HCT116 (cell line): Measurements from ENCODE around the gene CA14. TPM values are rescaled to one million over a fixed set of nuclear protein-coding genes. Genes with fewer than 3 reads are reported as not detected.
A peak's percentile ranks its signal among the peaks of the same experiment; 100 is the strongest.

Experiments used
- ATAC-seq: fragments of 200-7000 bp; cut with Tn5 transposase; 2 replicates; pipeline ENCODE4 v1.9.1; 2020; ENCODE audit warnings: mild to moderate bottlenecking, moderate library complexity
- BruUV-seq: library from RNA; stranded (reverse); fragments of 400-500 nt; replicated peaks from 2 replicates; lab custom pipeline; 2021; lab: Mats Ljungman, UMichigan
- CTCF ChIA-PET: fragments of 300-600 bp; sonication (Branson Sonifier 250); formaldehyde crosslinking; loops from one replicate; lab custom pipeline; 2021; ENCODE audit warnings: antibody characterized with exemption; lab: Charles Lee
- POLR2A ChIA-PET: fragments of 300-600, 350-600 bp; sonication (Branson Sonifier 250); formaldehyde crosslinking; loops from one replicate; lab custom pipeline; 2021; ENCODE audit warnings: antibody characterized with exemption; lab: Charles Lee
- RAD21 ChIA-PET, 2 experiments: fragments of 300-600 bp; sonication (Branson Sonifier 250); formaldehyde crosslinking; loops; one replicate each; lab custom pipeline; 2023; ENCODE audit warnings: low total read pairs in 2 of 2; ENCODE audit not compliant: uncharacterized antibody in 2 of 2, unreplicated experiment in 2 of 2, low non-redundant PET in 1 of 2; lab: Charles Lee
- DNase-seq: peaks from one replicate; pipeline ENCODE4 v3.0.0-alpha.2; 2010; ENCODE audit warnings: low read depth, low spot score
- H2AFZ ChIP-seq: fragments of 200-600 bp; shearing (Covaris generic), sonication (generic); 2 replicates; pipeline ENCODE4 v1.6.1; 2017; ENCODE audit warnings: low read depth, mixed run types, mixed read lengths, antibody characterized with exemption, low read length; ENCODE audit not compliant: poor library complexity, severe bottlenecking
- H3K27ac ChIP-seq: 2 replicates; pipeline ENCODE4 v1.5.1; 2012; ENCODE audit warnings: low read depth, low read length
- H3K27me3 ChIP-seq: fragments of 200-600 bp; sonication (generic); 2 replicates; pipeline ENCODE4 v1.6.1; 2016; ENCODE audit warnings: mixed run types, low read length, mixed read lengths; ENCODE audit not compliant: insufficient read depth
- H3K36me3 ChIP-seq, 2 experiments: fragments of 200-500 bp in 1 of 2; fragments of 200-600 bp in 1 of 2; sonication (Bioruptor generic) in 1 of 2; sonication (generic) in 1 of 2; 2 replicates each; pipeline versions ENCODE4 v1.5.1 to v1.6.1; 2014 to 2016; ENCODE audit warnings: low read length in 2 of 2, inconsistent platforms in 1 of 2, mixed read lengths in 1 of 2, mixed run types in 1 of 2; ENCODE audit not compliant: insufficient read depth in 2 of 2, control insufficient read depth in 1 of 2
- H3K4me1 ChIP-seq, 2 experiments: fragments of 200-600 bp in 1 of 2; sonication (generic) in 1 of 2; 2 replicates each; pipeline versions ENCODE4 v1.5.1 to v1.6.1; 2012 to 2017; ENCODE audit warnings: low read length in 2 of 2, inconsistent platforms in 1 of 2, mild to moderate bottlenecking in 1 of 2, mixed read lengths in 1 of 2, mixed run types in 1 of 2, moderate library complexity in 1 of 2; ENCODE audit not compliant: insufficient read depth in 2 of 2, control insufficient read depth in 1 of 2
- H3K4me2 ChIP-seq: fragments of 200-600 bp; sonication (generic); 2 replicates; pipeline ENCODE4 v1.6.1; 2017; ENCODE audit warnings: mixed run types, low read length, mixed read lengths
- H3K4me3 ChIP-seq, 2 experiments: fragments of 200-600 bp in 1 of 2; sonication (generic) in 1 of 2; replicated peaks in 1 of 2; 2 replicates each; pipeline ENCODE4 v1.5.1; 2011 to 2016; ENCODE audit warnings: low read length in 2 of 2, control low read depth in 1 of 2, low read depth in 1 of 2, mild to moderate bottlenecking in 1 of 2, mixed read lengths in 1 of 2, mixed run types in 1 of 2
- H3K79me2 ChIP-seq: fragments of 200-600 bp; sonication (generic); 2 replicates; pipeline ENCODE4 v1.6.1; 2017; ENCODE audit warnings: mild to moderate bottlenecking, mixed run types, low read length, moderate library complexity, mixed read lengths; ENCODE audit not compliant: insufficient read depth
- H3K9ac ChIP-seq: fragments of 200-600 bp; sonication (generic); 2 replicates; pipeline ENCODE4 v1.6.1; 2016; ENCODE audit warnings: low read length, mixed read lengths
- H3K9me2 ChIP-seq: fragments of 200-600 bp; sonication (generic), shearing (Covaris generic); 2 replicates; pipeline ENCODE4 v1.6.1; 2017; ENCODE audit warnings: mixed run types, mild to moderate bottlenecking, moderate library complexity; ENCODE audit not compliant: insufficient read depth
- H3K9me3 ChIP-seq, 2 experiments: fragments of 200-500 bp in 1 of 2; fragments of 200-600 bp in 1 of 2; sonication (Bioruptor generic) in 1 of 2; sonication (generic) in 1 of 2; 2 replicates each; pipeline ENCODE4 v1.6.1; 2014 to 2017; ENCODE audit warnings: low read length in 2 of 2, mixed read lengths in 2 of 2, inconsistent platforms in 1 of 2, low read depth in 1 of 2, mild to moderate bottlenecking in 1 of 2, mixed run types in 1 of 2, moderate library complexity in 1 of 2; ENCODE audit not compliant: control insufficient read depth in 1 of 2, insufficient read depth in 1 of 2
- H4K20me1 ChIP-seq: fragments of 200-600 bp; sonication (generic), shearing (Covaris generic); 2 replicates; pipeline ENCODE4 v1.6.1; 2017; ENCODE audit warnings: mixed run types, mild to moderate bottlenecking, moderate library complexity; ENCODE audit not compliant: insufficient read depth
- ATF3 ChIP-seq: IDR thresholded peaks from 2 replicates; pipeline ENCODE4 v1.6.1; 2012
- CTCF ChIP-seq, 3 experiments: fragments of 200-600 bp in 1 of 3; sonication (generic) in 1 of 3; IDR thresholded peaks in 2 of 3; conservative IDR thresholded peaks in 1 of 3; 2 replicates each; pipeline ENCODE4 v1.5.1; 2012 to 2017; ENCODE audit warnings: low read depth in 2 of 3, low read length in 2 of 3, antibody characterized with exemption in 1 of 3, borderline replicate concordance in 1 of 3, control low read depth in 1 of 3, mild to moderate bottlenecking in 1 of 3, mixed read lengths in 1 of 3, mixed run types in 1 of 3, moderate library complexity in 1 of 3; ENCODE audit not compliant: insufficient read depth in 1 of 3
- FOSL1 ChIP-seq: IDR thresholded peaks from 2 replicates; pipeline ENCODE4 v1.6.1; 2012; ENCODE audit warnings: low read depth
- SP1 ChIP-seq: IDR thresholded peaks from 2 replicates; pipeline ENCODE4 v1.6.1; 2012; ENCODE audit warnings: low read depth
- YY1 ChIP-seq: IDR thresholded peaks from 2 replicates; pipeline ENCODE4 v1.6.1; 2011; ENCODE audit warnings: low read length, low read depth, moderate library complexity, mild to moderate bottlenecking; ENCODE audit not compliant: insufficient replicate concordance; ENCODE audit errors: extremely low read depth
- ZBTB33 ChIP-seq: IDR thresholded peaks from 2 replicates; pipeline ENCODE4 v1.6.1; 2011; ENCODE audit warnings: mild to moderate bottlenecking, low read length, moderate library complexity; ENCODE audit not compliant: insufficient replicate concordance; ENCODE audit errors: extremely low read depth
- intact Hi-C: fragments of 100-400 bp; cut with micrococcal nuclease; formaldehyde crosslinking; loops from 2 replicates; pipeline ENCODE4 v1.10.0; 2022
- total RNA-seq: library from RNA; stranded (reverse); gene quantifications from one replicate; pipeline ENCODE4 v1.2.1, GENCODE V29; 2021; ENCODE audit not compliant: unreplicated experiment

The CA14 gene
- total RNA-seq, 1 experiment from 2014 or later, result 0.39 TPM

- RAD21 ChIA-PET, result no interaction called here
- no peaks in the 10 kb centered on the region for H3K27me3 ChIP-seq
- no peak for DNase-seq
- no peaks in the 10 kb centered on the region for H3K79me2 ChIP-seq
- H3K36me3 ChIP-seq, result peaks cover 3 to 9% of the 10 kb centered on the region in 2 experiments; a peak in 2 of 4 replicates
- no peak overlapping the region for H3K9ac ChIP-seq
- peaks cover 23 to 49% of the 10 kb centered on the region in 2 experiments for H3K4me1 ChIP-seq
- H3K9me3 ChIP-seq, result no peaks in the 10 kb centered on the region
- no TSS peak for BruUV-seq
- CTCF ChIA-PET, result no interaction called here
- POLR2A ChIA-PET, result no interaction called here
- no peaks in the 10 kb centered on the region for H3K9me2 ChIP-seq
- H3K4me3 ChIP-seq, result no peak overlapping the region
- H2AFZ ChIP-seq, result no peak overlapping the region
- H4K20me1 ChIP-seq, result no peaks in the 10 kb centered on the region
- intact Hi-C loops, result no loop called here
- TF ChIP-seq CTCF (IDR thresholded peaks at IDR 0.05 in 2 of 3, conservative IDR thresholded peaks at IDR 0.05 in 1 of 3; ENCODE audit: borderline replicate concordance in 1 of 3, insufficient read depth in 1 of 3, low read depth in 2 of 3, low read length in 2 of 3), result no peak
- TF ChIP-seq YY1, result no peak
- no peak for TF ChIP-seq ATF3
- TF ChIP-seq, all 23 proteins: peak for 0
- ATAC-seq, result no peak
- Histone ChIP-seq H3K4me2 (no peak overlapping the region), H3K27ac (no peak overlapping the region)
Measured at GRCh38 chr1:150261367-150261766, 3.8 kb downstream of the CA14 start.

GRCh38 chr1:150262388-150263320, 5.1 kb downstream of the CA14 start:
- H3K4me2 ChIP-seq, result peak overlapping the region; percentile 63
- no peak overlapping the region for H3K4me3 ChIP-seq
- intact Hi-C loops, result no loop called here

More at GRCh38 chr1:150262388-150263320, 5.1 kb downstream of the CA14 start:
- peak overlapping the region; percentile 34 for H3K9ac ChIP-seq
- H2AFZ ChIP-seq, result no peak overlapping the region
- peaks cover 10% of the 10 kb centered on the region for H3K79me2 ChIP-seq
- no peaks in the 10 kb centered on the region for H3K9me2 ChIP-seq
- TF ChIP-seq ZBTB33 (no peak), SP1 (peak; percentile 40), FOSL1 (peak; percentile 60)
- H3K36me3 ChIP-seq, result peaks cover 3 to 15% of the 10 kb centered on the region in 2 experiments; a peak in 2 of 4 replicates
- H3K9me3 ChIP-seq, result no peaks in the 10 kb centered on the region
- ChIA-PET CTCF (interaction anchor here (0.8 kb wide), 1 partner anchor 10 kb away, joined by 3 read pairs; the partner anchor contains the start of gene C1orf54), POLR2A (no interaction called here), RAD21 (no interaction called here)
- H3K27me3 ChIP-seq, result no peaks in the 10 kb centered on the region
- no peaks in the 10 kb centered on the region for H4K20me1 ChIP-seq
- peak overlapping the region; percentile 34; the same call in 1 of the 2 replicates for H3K27ac ChIP-seq
- BruUV-seq, result no TSS peak
- DNase-seq (no peak), ATAC-seq (no peak; the same call in 1 of the 2 replicates)
- peaks cover 27 to 49% of the 10 kb centered on the region in 2 experiments for H3K4me1 ChIP-seq
